Left colon (tissue), 2 donors: Measurements from ENCODE around the gene HCAR3. TPM values are rescaled to one million over a fixed set of nuclear protein-coding genes. Genes with fewer than 3 reads are reported as not detected.
"Not testable (repeated sequence)": the region's sequence is repeated elsewhere in the genome, so short reads cannot be mapped to it uniquely, and the experiment has no call there.

ENCODE experiments used
- ATAC-seq: fragments of 200-7000 bp; cut with Tn5 transposase; one replicate; pipeline ENCODE4 v1.9.1; 2020; ENCODE audit warnings: mild to moderate bottlenecking, moderate library complexity
- DNase-seq, 2 donors: peaks; one replicate each; pipeline ENCODE4 v3.0.0-alpha.2; 2020
- intact Hi-C, 2 donors: fragments of 100-400 bp; cut with DNase I in 1 of 2; cut with micrococcal nuclease in 1 of 2; formaldehyde crosslinking; loops; one replicate each; pipeline versions ENCODE4 v1.11.2 to v1.14.0; 2022; cut with DNase I, micrococcal nuclease
- total RNA-seq, 2 donors: library from RNA; stranded (reverse); fragmentation: NEBNext Ultra II Directional; extraction: Animal tissue kit (Norgen Biotek cat#: 25700); gene quantifications; one replicate each; pipeline ENCODE4 v1.2.1, GENCODE V29; 2021
- donor health status: DM: no; HTN: no; CAD: no.
- donor health status: DM: yes; HTN: yes; CAD: no.

HCAR3 gene
- total RNA-seq, 2 donors from 2014 or later = 0.11 TPM; not detected in 1

- ATAC-seq (no peak), DNase-seq (no peak)
- intact Hi-C loops = no loop called here
Observed at GRCh38 chr12:122725452-122726079, 9.0 kb upstream of the HCAR3 start.

GRCh38 chr12:122724641-122725243, 8.1 kb upstream of the HCAR3 start:
- intact Hi-C loops = no loop called here
- no peak for ATAC-seq

GRCh38 chr12:122722387-122722786, 5.8 kb upstream of the HCAR3 start:
- intact Hi-C loops = no loop called here
- DNase-seq = no peak
- no peak for ATAC-seq

More at GRCh38 chr12:122724641-122725243, 8.1 kb upstream of the HCAR3 start:
- no peak for DNase-seq

DNA sequence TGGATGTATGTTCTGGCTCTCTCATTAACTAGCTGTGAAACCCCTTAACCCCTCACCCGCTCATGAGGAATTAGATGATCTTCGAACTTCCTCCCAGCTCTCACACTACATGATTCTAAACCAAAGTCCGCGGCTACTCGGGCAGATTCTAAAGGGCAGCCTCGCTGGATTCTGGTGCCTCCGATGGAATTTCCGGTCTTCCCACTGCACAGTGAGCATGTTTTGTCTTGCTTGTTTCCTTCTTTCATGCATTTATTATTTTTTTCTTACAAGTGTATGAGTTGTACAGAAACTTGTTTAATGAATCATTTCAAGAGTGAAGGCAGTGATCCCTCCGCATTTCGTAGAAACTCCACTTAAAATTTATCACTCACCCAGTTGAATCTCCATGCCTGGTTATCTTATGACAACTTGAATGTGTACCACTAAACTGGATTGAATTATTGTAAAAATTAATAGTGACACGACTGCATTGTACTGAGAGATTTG, 4.5 kb upstream of the HCAR3 start:
- no peak for DNase-seq
- ATAC-seq = peak; percentile 26

GRCh38 chr12:122715211-122715610, 1.4 kb downstream of the HCAR3 start:
- DNase-seq, ATAC-seq, intact Hi-C loops: not testable (repeated sequence)

More for the DNA sequence above, 4.5 kb upstream of the HCAR3 start:
- intact Hi-C loops = no loop called here

- intact Hi-C loops, ATAC-seq, DNase-seq: not testable (repeated sequence)
Observed at GRCh38 chr12:122713491-122714188, 3.0 kb downstream of the HCAR3 start.

GRCh38 chr12:122711266-122711665, 5.3 kb downstream of the HCAR3 start:
- ATAC-seq, DNase-seq, intact Hi-C loops: not testable (repeated sequence)

DNA sequence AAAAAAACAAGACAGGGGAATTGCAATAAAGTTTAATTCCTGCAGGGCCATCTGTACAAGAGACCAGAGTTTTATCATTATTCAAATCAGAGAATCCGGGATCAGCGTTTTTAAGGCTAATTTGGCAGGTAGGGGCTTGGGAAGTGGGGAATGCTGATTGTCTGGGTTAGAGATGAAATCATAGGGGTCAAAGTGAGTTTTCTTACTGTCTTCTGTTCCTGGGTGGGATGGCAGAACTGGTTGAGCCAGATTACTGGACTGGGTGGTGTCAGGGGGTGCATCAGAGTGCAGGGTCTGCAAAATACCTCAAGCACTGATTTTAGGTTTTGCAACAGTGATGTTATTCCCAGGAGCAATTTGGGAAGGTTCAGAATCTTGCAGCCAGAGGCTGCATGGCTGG, 6.3 kb downstream of the HCAR3 start:
- intact Hi-C loops, DNase-seq, ATAC-seq: not testable (repeated sequence)

- intact Hi-C loops, ATAC-seq, DNase-seq: not testable (repeated sequence)
Observed at GRCh38 chr12:122709287-122709686, 7.3 kb downstream of the HCAR3 start.

DNA sequence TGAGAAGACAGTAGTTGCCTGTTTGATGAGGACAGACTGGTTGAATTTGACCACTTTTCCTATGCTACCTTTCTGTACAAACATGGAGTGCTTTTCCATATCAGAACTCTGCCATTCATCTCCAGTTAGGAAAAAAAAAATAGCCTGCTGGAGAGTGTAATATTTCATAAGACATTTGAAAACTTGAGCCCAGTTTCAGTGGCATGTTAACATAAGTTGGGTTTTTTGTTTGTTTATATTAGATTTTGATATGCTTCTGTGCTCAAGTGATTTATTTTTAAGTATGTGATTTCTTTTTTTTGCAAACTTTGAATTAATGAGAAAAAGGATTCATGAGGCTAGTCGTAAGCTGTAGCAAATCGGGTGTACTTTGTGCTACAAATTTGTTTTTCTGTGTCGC, 12.8 kb downstream of the HCAR3 start:
- ATAC-seq, DNase-seq, intact Hi-C loops: not testable (repeated sequence)

DNA sequence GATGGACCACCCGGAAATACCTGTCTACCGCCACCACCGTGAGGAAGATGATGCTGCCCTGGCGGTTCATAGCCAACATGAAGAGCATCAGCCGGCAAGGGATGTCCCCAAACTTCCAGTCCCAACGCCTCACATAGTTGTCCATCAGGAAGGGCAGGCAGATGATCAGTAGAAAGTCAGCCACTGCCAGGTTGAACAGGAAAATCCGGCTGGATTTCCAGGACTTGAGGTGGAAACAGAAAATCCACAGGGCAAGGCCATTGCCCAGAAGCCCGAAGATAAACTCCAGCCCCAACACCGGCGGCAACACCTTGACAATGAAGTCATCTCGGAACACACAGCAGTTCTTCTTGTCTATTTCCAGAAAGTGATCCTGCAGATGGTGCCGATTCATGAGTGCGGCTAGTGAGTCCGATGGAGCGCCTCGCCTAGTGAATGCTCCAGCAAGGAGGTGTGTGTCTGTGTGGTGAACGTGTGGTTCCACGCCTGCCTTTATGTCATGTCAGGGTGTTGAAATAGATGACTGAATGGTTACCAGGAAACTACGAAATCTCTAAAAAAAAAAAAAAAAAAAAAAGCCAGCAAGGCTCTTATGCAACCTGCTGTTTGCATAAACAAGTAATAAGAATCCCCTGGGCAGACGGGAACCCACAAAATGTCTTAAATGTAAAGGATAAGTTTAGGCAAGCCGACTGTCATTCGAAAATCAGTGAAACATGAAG, 13.6 kb downstream of the HCAR3 start, which contains the start of gene HCAR2:
HCAR2 (minus strand) TSS at position 468 of the 722 bp plus-strand sequence; CDS start at position 394, 74 bp downstream.
- ATAC-seq, DNase-seq, intact Hi-C loops: not testable (repeated sequence)

GRCh38 chr12:122701481-122701880, 15.1 kb downstream of the HCAR3 start:
- ATAC-seq, DNase-seq, intact Hi-C loops: not testable (repeated sequence)

DNA sequence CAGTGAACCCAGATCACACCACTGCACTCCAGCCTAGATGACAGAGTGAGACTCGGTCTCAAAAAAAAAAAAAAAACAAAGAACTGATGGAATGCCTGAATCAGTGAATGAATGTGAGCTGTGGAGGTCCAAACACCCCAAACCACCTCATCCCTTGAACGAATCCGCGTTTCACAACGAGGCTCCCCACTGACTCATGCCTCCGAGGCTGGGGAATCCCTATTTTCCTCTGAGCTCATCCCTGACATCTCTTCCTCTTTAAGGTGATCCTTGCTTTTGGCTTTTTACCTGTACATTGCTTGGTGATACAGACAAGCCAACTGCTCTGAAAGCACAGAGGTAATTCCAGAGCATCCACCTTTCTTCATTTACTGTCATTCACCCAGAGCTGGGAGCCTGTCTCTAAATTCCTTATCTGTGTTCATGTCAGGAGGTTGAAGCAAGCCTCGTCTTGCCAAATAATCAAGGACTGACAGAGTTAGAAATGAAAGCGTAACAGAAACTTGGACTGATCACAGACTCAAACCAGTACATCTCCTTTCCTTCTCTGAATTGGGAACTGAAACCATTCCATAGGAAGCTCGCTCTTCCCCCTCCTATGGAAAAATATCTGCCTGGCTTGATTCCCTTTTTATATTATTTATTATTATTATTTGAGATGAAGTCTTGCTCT, 16.4 kb downstream of the HCAR3 start:
- ATAC-seq, intact Hi-C loops, DNase-seq: not testable (repeated sequence)

GRCh38 chr12:122696922-122697321, 19.7 kb downstream of the HCAR3 start:
- not testable (repeated sequence) for ATAC-seq

GRCh38 chr12:122691566-122691965, 25.0 kb downstream of the HCAR3 start:
- ATAC-seq (no peak), DNase-seq (no peak)
- intact Hi-C loops = no loop called here

More at GRCh38 chr12:122696922-122697321, 19.7 kb downstream of the HCAR3 start:
- intact Hi-C loops, DNase-seq: not testable (repeated sequence)

DNA sequence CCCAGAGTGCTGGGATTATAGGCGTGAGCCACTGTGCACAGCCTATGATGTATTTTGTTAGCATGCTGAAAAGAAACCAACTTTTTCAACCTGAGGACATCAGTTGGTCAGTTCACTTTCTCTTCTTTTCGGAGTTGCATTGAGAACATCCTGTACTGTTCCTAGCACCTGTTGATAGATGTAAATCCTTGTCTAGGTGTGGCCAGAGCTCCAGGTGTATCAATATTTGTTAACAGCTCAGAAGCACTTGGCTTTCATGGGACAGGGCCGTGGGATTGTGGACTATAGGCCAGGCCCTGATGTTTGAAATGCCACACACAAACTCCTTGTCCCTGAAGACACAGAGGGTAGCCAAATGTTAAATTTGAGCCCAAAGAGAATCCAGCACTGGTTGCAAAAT, 28.3 kb downstream of the HCAR3 start:
- intact Hi-C loops = no loop called here
- DNase-seq (peak; percentile 5 to 26), ATAC-seq (peak; percentile 93)

GRCh38 chr12:122687086-122687485, 29.5 kb downstream of the HCAR3 start:
- DNase-seq = peak; percentile 62 to 71
- intact Hi-C loops = no loop called here

DNA sequence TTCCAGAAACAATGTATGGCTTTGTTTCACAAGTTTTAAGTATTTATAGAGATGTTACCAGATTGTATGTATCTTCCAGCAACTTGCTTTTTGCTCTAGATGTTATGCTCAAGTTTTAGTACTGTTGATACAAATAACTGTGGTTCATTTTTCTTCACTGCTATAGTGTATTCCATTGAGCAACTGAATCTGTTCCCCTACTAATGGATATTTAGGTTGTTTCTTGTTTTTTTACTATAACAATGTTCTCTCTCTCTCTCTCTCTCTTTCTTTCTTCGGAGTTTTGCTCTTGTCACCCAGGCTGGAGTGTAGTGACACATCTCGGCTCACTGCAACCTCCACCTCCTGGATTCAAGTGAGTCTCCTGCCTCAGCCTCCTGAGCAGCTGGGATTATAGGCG, 30.1 kb downstream of the HCAR3 start:
- ATAC-seq (no peak), DNase-seq (no peak)
- intact Hi-C loops = no loop called here

More at GRCh38 chr12:122687086-122687485, 29.5 kb downstream of the HCAR3 start:
- peak; percentile 87 for ATAC-seq
